ENCODE measurements around the gene CSTPP1.

The CSTPP1 gene

DNA sequence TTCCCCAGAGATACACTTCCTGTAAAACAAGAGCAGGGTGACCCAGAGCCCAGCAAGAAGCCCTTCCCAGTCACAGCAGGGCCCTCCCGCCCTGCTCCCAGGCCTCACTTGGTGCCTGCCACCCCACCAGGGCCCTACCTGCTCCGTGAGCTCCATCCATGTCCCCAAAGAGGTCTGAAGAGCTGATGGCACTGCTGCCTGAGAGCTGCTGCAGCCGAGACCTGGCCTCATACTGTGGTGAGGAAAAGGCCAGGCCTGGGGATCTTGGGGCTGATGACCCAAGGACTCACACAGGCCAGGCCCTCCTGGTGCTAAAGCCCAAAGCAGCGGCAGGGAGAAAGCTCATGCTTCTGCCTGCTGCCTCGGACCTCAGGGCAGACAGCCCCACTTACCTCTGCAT, 229.8 kb downstream of the CSTPP1 start:
- no peak for DNase-seq

DNA sequence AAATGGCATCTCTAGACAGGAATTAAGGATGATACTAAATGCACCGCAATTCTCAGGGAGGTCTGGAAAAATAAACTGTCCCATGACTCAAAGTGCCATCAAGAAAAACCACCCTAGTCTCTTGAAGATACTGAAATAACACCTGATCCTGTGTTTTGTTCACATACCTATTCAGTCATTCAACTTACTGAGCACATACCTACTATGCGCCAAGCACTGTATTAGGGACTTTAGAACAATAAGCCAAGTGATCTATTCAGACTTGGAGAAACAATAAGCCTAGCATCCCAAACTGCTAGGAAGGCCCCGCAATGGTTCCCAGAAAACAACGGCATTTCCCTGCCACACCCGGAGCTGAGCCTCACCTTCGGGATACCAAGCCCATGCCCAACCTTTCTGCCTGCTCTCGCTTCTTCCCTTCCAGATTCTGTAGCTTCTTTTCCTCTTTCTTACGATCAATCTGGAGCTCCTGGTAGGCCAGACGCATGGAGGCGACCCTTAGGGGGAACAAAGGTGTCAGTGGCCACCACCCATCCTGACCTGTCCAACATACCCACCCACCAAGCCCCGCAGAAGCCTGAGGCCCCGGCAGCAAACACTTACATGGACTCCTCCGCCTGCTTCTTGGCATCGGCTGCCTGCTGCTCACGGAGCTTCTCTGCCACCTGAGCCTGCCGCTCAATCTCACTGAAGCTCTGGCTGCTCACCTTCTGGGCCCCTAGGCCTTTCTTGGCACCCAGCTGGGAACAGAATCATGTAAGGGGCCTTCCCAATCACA, 234.7 kb downstream of the CSTPP1 start:
- DNase-seq, result no peak

GRCh38 chr11:47171856-47172255, 235.3 kb downstream of the CSTPP1 start:
- DNase-seq, result no peak

DNA sequence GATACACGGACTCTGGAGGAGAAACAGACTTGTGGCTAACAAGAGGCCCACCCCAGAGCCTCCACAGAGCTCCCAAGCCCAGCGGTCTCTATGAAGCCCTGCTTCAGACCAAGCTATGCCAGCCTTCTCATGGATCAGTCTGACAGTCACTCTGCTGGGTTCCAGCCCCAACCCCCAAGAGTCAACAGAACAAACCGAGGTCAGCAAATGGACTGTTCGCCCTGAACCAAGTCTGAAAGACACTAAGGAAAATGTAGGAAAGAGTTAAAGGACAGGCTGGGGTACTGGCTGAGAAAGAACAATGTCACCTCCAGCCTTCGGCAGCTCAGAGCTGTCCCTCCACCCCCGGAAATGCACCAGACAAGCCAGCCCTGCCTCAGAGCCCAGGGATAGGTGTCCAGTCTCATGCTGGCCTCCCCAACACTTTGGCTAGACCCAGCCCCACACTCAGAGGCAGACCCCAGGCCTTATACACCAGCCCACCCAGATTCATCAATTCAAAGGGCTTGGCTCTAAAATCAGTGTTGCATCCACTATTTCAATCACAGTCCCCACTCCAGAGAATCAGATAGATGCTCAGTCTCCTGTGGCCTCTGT, 236.3 kb downstream of the CSTPP1 start:
- DNase-seq, result no peak

DNA sequence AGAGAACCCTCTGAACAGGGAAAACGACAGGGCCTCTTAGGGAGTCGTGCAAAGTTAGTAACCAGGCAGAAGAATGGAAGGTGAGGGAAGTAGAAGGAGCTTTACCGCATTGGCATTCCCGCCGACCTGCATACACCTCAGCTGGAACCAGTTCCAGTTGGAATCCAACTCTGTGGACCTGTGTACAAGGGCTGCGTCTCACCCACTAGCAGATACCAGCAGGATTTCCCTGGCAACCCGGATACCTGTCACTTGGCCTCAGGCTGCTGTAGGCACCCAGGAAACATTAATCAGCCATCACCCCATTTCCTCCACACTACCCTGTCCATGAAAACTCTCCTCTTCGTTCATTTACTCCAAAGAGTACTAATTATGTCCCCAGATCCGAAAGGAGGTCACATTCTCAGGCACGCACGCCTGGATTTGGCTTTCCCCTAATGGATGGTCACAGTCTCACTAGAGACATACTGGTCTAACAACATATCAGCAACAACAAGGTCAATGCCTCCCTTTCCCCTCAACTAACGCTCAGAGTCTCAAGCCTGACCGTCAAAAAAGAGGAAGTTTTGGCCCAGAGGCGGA, 239.3 kb downstream of the CSTPP1 start:
- no peak for DNase-seq

DNA sequence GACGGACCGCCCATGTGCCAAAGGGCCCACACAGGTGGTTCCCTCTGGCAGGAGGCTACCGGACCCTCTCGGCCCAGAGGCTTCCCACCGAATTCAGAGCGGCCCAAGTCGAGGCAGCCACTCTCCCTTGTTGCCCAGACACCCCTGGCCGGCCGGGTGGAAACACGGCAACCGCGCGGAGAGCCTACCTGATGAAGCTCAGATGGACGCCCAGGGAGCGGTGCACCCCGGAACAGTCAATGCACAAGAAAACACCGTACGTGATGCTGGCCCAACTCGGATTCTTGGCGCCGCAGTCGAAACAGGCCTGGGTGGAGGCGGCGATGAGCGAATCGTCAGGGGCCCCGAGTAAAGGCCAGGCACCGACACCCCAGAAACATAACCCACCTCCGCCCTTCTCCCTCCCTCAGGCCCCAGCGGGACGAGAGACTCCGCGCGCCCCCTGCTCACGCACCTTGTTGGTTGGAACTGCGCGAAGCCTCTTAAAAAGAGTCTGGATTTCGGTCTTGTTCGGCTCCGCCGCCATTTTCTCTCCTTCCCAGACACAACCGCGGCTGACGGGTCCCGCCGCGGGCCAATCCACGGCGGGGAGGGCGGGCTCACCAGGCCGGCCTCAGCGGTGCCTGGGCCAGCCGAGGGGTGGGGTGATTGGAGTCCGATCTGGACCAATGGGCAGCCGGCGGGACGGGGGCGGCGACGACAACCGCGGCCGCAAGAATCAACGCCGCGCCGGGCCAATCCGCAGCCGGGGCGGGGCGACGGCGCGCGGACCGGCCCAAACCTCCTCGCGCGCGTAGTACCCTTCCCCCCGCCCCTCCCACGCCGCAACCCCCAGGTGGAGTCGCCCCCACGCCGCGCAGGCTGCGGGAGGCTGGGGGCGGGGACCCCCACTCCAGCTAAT, 240.0 kb downstream of the CSTPP1 start, which contains the start of gene ARFGAP2:
Gene ARFGAP2, minus strand, starts transcription at position 552 of the 901 bp plus-strand sequence. Its CDS starts 26 bp downstream, at position 526.
- peak; percentile 95 to 97 for DNase-seq

- peak; percentile 79 to 81 for DNase-seq
These were observed 240.8 kb downstream of the CSTPP1 start for GRCh38 chr11:47177229-47177845.

GRCh38 chr11:47177846-47178245, 241.3 kb downstream of the CSTPP1 start:
- no peak for DNase-seq

DNA sequence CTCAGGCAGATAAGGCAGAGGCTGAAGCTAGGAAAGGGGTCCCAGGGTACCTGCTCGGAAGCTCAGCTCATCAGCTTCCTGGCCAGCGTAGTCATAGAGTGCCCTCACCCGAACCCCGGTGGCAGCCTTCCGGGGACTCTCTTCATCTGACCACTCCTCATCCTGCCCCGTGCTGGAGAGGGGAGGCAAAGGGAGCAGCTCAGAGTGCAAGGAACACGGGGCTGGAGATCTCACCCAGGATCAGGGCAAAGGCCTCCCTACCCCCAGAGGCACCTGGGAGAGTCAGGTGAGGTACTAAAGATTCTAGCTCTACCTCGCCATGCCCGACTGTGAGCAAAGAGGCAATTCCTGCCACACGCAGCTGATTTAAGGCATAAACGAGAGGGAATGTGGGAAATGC, 241.8 kb downstream of the CSTPP1 start:
- no peak for DNase-seq

DNA sequence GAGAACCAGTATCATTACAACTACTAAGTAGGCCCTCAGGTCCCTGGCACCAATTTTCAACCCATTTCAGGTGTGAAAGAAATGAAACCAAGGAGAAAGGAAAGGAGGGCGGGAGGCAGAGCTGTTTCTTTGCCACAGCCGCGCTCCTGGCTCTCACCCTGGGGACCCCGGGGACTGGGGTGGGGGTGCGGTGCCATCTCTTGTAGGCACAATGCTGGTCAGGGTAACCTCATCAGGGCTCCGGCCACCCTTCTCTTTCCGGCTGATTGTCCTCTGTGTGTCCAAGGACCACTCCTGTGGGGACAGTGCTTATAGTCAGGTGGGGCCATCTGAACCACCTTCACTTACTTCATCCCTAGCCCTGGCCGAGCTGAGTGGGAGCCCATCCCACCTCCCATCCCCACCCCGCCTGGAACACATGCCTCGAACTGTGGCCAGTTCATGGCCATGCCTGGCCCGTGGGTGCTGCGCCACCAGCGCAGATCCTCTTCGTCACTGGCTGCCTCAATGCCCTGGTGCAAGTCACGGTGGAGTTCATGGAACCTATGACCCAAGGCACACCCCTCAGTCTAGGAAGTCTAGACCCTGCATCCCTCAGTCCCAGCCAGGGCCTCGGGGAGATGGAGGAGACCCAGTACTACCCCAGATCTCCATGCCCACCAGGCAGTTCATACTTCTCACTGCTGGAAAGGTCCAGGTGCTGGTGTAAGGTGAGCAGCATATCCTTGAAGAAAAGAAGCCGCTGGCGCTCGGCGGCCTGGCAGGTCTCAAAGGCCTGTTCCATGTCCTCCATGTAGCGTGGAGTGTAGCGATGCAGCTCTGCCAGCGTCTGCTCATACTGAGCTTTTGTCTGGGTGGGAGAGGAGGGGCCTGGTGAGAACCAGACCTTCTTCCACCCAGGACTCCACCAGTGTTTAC, 242.4 kb downstream of the CSTPP1 start:
- no peak for DNase-seq

GRCh38 chr11:47179655-47179991, 243.1 kb downstream of the CSTPP1 start:
- DNase-seq, result peak; percentile 56 to 60

DNA sequence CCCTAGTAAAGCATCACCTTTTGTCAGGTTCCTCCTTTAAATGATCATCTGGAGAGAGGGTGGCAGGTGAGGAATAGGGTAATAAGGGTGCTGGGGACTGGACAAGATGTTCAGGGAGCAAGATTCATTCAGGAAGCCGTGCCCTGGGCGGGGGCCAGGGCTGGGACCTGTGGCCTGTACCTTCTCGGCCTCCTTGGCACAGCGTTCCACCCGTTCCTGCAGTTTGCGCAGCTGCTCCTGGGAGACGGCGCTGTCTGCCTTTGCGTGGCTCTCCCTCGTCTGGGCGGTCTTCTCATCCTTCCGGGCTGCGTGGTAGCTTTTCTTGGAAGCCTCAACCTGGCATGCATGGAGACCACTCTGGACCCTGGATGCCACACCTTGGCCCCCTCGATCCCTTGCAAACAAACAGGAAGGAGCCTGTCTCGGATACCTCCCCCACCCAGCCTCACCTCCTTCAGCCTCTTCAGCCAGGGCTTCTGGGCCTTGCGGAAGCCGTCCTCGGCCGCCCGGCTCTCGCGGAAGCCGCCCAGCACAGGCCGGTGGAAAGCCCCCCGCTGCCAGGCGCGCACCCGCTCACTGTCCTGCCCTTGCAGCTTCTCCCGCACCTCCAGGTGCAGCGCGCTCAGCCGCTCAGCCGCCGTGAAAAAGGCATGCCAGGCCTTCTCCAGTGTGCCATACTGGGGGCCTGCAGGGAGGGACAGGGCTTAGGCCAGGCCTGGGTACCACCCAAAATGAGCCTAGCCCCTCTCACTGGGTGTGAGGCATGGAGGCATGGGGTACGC, 243.6 kb downstream of the CSTPP1 start:
- no peak for DNase-seq

- DNase-seq, result no peak
These were observed 244.7 kb downstream of the CSTPP1 start for GRCh38 chr11:47181271-47181670.

DNA sequence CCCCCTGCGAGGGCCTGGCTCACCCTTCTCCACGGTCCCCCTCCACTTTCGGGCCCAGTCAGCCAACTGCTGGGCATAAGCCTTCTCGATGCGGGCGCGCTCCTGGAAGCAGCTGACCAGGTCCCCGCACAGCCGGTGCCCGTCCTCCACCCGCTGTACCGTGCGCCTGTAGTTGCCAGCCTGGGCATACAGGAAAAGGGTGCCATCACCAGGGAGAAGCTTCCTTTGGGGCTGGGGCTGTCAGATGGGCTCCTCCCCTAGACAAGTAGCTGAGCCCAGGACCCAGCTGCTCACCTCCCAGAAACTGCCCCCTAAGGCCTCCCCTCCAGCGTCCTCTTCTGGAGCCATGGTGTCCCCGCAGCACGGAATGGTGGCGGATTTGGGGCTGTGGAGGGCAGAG, 245.8 kb downstream of the CSTPP1 start:
- no peak for DNase-seq

- DNase-seq, result no peak
These were observed 246.7 kb downstream of the CSTPP1 start for GRCh38 chr11:47183031-47183856.

GRCh38 chr11:47183969-47184368, 247.4 kb downstream of the CSTPP1 start:
- no peak for DNase-seq

DNA sequence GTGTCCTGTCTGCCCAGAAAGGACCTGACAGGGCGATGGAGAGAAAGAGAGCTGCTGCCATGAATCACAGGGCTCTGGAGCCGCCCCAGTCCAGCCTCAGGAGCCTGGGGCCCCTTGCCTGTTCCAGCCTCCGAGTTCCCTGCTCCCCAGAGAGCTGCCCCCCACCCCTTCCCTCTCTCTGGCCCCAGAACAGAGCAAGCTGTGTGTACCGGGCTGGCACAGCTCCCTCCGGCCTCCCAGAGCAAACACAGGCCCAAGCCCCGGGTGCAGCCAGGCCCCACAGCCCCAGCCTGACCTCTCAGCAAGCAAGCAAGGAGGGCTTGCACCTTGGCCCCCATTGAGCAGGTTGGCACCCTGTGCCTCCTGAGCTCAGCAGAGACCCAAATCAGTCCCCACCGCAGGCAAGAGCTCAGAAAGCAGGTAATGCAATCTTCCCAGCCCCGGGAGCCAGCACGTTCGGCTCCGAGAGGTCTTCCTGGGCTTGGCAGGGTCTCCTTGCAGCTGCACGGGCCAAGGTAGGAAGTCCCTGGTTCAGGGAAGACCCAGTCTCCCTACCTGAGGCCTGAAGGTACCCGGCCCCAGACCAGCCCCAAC, 248.2 kb downstream of the CSTPP1 start:
- DNase-seq, result no peak

DNA sequence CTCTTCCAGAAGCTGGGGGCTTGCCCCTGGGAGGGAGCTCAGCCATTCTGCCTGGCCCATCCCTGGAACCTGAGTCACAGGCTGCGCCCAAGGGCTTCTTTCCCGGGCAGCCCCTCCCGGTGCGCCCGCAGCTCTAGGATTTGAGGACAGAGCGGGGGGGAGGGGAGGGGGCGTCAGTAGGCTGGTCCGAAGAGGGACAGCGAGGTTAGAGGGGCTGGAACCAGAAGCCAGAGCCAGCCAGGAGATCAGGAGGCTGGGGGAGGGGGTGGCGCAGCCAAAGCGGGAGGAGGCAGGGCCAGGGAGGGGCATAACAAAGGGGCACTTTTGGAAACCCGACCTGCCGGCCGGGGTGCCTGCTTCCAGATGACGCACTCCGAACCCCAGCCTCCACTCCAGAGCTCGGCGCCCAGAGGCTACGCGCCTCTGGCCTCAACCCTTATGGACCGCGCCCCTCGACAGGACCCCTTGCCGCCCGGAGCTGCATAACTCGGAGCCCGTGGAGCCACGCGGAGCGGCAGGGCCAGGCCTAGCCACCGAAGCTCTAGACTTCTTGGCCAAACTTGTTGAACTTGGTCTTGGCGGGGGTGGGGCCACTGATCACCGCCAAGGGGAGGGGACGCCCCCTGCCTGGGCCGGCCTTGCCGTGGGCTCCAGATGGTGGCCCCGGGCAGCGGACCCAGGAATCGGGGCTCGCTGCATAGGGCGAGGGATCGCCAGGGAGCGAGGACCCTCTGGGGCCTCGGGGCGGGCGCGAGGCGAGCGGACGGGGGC, 248.9 kb downstream of the CSTPP1 start:
- peak in 1 of 2 experiments; percentile 33 for DNase-seq
